Stimulated activated CD8-positive, alpha-beta memory T cell treated with anti-CD3 and anti-CD28 coated beads, Interleukin-15, amount 100 ng/mL, for 24 hours (primary cell): ENCODE data around the gene ATP2A2.

Experiments used
- DNase-seq: peaks from one replicate; pipeline ENCODE4 v3.0.0-alpha.2; 2020; ENCODE audit warnings: low read depth

The ATP2A2 gene

DNA sequence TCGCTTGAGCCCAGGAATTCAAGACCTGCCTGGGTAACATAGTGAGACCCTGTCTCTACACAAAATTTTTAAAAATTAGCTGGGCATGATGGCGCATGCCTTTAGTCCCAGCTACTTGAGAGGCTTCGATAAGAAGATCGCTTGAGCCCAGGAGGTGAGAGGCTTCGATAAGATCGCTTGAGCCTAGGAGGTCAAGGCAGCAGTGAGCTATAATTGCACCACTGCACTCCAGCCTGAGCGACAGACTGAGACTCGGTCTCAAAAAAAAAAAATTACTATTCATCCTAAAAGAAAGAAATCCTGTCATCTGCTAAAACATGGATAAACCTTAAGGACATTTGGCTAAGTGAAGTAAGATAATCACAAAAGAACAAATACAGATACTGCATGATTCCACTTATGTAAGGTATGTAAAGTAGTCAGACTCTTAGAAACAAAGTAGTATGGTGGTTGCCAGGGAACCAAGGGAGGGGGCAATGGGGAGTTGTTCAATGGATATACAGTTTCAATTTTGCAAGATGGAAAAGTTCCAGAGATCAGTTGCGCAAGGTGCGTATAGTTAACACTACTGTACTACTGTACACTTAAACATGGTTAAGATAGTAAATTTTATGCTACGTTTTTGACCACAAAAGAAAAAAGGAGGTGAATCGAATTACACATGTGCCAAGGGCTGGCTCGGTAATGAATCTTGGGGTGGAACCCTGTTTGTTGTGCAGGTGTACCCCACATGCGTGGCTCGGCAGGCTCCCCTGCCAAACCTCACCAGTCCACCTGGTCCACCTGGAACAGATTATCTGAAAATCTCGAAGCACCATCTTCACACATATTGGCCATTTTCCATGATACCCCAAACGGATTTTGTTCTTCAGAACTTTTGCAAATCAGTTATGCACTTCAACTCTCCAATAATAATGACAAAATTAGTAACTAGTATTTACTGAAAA, 18.3 kb upstream of the ATP2A2 start:
- DNase-seq: no peak

DNA sequence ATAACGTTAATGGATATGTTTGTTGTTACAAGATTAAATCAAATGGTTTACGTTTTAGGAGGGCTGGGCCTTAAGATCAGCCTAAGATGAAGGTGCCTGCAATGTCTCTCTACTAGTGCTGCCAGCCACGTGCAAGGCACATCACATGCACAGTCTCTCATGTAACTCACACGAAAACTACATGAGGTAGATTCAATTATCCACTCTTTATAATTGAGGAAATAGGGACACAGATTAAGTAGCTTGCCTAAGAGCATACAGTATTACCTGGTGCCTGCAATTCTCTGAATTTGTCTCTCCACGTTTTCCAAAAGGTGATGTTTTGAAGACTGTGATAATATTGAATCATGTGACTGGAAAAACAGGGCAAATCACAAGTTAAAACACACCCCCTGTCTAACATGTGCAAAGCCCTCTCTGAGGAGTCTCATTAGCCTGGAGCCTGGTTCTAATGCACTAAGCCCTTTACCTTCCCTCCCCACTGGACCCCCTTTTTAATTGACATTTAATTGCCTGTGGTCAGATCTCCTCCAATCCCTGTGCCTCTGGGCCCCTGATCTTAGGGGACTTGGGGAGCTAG, 14.6 kb upstream of the ATP2A2 start:
- DNase-seq: no peak

DNA sequence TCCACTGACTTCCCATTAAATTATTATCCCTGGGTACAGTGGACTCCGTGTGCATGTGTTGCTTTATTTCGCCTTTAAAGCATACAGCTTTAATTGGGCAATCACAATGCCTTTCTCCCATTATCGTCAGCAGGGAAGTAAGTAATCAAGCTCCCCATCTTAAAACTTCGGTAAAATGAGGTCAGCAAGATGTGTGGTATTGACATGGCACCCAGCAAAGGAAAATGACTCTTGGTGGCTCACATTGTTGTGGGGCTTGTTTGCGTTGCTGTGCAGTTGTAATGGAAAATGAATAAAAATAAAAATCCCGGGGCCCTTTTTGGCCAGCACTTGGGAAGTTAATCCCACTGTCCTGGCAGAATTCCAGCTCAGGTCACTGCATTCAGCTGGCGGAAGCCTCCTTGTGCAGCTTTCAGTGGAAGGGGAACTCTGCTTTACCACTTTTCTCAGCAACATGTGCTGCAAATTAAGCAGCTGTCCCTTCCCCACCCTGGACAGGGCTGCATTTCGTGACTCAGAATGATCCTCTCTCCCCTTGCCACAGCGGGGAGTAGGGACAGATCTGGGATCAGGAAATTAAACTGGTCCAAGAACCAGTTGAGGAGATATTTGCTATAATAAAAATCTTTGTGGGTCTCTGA, 13.9 kb upstream of the ATP2A2 start:
- DNase-seq: no peak

DNA sequence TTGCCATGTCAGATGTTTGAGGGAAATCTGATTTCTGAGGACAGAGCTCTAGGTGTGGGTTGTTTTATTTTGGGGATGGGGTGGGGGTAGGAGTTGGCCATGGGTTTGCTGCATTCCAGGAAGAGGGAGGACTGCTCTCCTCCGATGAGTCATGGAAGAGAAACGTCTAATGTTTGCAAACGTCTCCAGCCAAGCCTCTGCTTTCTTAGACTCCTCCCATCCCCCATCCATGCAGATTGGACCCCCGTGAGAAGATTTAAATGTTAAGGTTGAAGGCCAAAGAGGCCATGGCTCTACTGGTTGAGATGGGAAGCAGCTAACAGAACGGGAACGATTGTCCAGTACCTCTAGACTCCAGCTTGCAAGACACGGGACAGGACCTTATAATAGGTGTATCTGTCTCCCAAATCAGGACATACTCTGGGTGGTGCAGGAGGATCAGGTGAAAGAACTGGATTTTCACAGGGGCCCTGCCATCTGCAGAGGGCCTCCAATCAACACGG, 11.4 kb upstream of the ATP2A2 start:
- DNase-seq: no peak

DNA sequence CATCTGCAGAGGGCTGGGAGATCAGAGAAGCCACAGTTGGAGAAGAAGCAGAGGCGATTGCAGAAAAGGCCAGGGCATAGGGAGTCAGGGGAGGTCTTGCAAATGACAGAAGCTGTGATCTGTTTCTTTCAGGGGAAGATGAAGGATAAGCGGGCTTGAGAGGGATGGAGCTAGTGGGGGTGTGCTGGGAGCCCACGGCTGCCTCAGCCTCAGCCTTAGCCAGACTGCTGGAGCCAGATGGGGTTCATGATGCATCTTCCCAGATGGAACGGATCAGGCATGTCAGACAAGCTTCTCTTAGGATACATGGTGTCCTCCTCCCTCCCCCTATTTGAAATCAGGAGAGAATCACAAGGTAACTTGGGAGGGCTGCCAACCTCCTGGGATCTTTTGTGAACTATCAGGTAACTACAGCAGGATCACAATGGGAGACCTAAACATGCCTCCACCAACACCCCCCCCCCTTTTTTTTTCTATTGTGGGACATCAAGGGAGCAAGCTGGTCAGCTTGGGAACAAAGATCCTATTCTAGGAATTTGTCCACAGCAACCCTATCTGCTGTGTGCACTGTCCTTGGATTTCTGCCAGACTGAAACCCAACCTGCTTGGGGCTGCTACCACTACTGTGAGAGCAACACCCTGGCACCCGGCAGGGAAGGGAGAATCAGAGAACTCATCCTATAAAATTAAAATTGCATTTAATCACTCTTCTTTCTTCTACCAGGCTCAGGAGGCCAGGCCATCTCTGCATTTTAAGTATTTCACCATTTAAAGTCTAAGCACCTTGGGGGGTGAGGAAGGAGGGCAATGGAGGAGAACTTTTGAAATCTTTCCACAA, 10.7 kb upstream of the ATP2A2 start:
- no peak for DNase-seq

DNA sequence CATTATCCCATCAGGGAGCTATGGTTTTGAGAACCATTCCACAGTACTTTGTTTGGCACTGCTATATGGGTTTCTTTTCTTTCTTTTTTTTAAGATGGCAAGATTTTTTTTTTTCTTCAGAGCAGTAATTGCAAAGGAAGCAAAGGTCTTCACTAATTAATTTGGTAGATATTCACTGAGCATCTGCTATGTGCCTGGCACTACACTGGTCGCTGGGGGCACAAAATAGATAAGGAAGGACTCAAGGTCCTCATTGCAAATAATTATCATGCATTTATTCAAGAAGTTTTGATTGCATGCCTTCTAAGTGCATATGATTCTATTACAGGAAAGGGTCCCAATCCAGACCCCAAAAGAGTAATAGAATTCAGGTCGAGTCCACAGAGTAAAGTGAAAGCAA, 10.0 kb upstream of the ATP2A2 start:
- no peak for DNase-seq

GRCh38 chr12:110277530-110278254, 3.4 kb upstream of the ATP2A2 start:
- DNase-seq: no peak

GRCh38 chr12:110278255-110278536, 2.9 kb upstream of the ATP2A2 start:
- no peak for DNase-seq

GRCh38 chr12:110279566-110280375, 1.3 kb upstream of the ATP2A2 start:
- no peak for DNase-seq

DNA sequence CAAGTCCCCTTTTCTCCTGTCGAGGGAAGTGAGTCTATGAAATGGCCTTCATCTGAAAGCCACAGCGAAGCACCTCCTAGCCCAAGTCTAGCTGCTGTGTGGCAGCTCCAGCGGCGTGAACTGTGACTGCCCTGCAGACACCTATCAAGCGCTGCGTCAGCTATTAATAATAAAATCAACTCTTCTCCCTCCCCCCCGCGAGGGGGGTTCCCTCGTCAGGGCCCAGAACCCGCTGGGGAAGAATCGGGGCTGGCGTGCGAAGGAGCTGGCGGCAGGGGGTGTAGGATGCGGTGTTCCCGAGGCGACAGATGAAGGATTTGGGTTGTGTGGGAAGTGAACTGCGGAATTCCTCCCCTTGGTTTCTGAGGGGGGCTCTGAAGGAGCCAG, 662 bp upstream of the ATP2A2 start:
- DNase-seq: peak; percentile 21

DNA sequence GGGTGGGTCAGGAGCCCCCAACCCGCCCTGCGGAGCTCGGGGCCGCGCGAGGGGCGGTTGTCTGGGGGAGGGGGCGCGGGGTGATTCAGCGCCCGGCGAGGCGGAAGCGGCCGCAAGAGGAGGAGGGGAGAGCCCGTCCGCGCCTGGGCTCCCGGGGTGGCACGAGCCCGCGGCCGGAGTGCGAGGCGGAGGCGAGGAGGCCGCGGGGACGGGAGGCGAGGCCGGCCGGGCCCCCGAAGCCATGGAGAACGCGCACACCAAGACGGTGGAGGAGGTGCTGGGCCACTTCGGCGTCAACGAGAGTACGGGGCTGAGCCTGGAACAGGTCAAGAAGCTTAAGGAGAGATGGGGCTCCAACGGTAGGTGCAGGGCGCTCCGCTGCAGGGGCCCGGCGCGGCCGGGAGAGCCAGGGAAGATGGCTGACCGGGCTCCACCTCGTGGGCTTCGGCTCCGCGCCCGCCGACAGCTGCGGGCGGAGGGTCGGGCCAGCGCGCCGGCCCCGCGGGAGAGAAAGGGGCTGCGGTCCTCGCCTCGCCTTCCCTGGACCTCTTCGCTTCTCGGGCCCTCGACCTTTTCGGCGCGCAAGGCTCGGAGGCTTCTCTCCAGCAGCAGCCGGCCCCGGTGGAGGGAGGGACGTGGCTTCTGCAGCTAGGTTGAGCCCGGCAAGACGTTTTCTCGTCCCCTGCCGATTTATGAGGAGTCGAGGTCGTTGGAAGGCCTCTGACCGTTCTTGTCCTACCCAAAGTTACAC, 677 bp downstream of the ATP2A2 start:
- DNase-seq: peak; percentile 16

DNA sequence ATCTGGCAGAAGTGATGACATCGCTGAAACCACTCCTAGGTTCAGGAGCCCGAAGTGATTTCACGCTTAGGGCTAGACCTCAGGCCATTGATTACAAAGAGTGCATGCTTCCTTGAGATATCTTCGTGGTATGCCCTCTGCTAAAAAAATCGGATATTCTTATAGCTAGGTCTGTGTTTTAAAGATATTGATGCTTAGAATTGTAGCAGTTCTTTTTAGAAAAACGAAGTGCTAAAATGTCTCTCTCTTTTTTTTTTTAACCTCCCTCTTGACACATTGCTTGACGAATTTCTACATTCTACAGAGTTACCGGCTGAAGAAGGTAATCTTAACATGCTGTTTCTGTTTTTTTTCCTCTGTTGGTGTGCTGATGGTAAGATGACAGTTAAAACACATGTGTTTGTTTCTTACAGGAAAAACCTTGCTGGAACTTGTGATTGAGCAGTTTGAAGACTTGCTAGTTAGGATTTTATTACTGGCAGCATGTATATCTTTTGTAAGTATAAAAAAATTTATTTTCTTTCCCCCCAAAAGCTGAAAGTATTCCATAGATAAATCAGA, 1.3 kb downstream of the ATP2A2 start:
- DNase-seq: no peak

- no peak for DNase-seq
Measured at GRCh38 chr12:110282956-110283817, 2.1 kb downstream of the ATP2A2 start.

DNA sequence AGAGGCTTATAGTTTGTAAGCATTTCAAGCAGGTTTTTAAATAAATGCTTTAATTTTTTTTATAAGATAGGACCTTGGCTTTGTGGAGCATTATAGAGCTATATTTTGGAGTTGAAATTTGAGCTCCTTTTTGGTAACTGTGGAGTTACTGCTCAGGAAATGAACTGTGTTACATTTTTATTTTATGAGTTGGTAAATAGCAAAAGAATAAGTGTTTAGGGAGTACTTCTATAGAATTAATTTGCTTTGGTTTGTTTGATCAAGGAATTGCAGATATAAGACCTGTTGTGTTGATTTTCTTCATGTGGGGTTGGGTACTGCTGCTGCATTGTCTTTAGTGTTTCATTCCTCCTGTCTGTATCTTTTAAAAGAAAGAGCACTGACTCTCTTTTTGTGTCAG, 3.5 kb downstream of the ATP2A2 start:
- no peak for DNase-seq

- no peak for DNase-seq
Measured at GRCh38 chr12:110286623-110287022, 5.6 kb downstream of the ATP2A2 start.

DNA sequence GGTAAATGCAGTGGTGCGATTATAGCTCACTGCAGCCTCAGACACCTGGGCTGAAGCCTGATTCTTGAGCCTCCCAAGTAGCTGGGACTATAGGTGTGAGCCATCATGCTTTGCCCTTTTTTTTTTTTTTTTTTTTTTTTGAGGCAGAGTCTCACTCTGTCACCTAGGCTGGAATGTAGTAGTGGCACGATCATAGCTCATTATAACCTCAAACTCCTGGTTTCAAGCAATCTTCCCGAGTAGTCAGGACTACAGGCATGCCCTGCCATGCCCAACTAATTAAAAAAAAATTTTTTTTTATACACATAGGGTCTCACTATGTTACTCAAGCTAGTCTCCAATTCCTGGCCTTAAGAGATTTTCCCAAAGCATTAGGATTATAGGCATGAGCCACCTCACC, 6.9 kb downstream of the ATP2A2 start:
- no peak for DNase-seq

GRCh38 chr12:110289044-110289710, 8.1 kb downstream of the ATP2A2 start:
- DNase-seq: no peak

DNA sequence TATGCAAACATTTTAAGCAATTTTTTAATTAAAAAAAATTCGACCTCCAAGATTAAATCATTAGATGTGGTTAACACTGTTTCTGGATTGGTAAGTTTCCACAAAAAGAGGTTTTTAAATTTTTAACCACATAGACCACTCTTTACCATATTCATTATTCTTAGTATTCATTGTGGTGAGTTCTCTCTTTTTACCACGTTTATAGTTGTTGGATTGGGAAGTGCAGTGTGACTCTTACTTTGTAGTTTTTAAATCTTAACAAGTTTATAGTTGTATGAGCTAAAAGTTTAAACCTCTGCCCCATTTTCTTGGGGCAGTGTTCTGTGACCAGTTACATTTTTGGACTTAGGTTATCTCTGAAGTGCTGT, 8.6 kb downstream of the ATP2A2 start:
- DNase-seq: no peak
